ENCODE data around the gene FOXP1. TPM values are rescaled to one million over a fixed set of nuclear protein-coding genes. Genes with fewer than 3 reads are reported as not detected.

Gene FOXP1
- total and polyA plus RNA-seq, 2 donors (not counting 1 experiment from before 2014, with no cell fraction given) = 70.3 to 101 TPM

DNA sequence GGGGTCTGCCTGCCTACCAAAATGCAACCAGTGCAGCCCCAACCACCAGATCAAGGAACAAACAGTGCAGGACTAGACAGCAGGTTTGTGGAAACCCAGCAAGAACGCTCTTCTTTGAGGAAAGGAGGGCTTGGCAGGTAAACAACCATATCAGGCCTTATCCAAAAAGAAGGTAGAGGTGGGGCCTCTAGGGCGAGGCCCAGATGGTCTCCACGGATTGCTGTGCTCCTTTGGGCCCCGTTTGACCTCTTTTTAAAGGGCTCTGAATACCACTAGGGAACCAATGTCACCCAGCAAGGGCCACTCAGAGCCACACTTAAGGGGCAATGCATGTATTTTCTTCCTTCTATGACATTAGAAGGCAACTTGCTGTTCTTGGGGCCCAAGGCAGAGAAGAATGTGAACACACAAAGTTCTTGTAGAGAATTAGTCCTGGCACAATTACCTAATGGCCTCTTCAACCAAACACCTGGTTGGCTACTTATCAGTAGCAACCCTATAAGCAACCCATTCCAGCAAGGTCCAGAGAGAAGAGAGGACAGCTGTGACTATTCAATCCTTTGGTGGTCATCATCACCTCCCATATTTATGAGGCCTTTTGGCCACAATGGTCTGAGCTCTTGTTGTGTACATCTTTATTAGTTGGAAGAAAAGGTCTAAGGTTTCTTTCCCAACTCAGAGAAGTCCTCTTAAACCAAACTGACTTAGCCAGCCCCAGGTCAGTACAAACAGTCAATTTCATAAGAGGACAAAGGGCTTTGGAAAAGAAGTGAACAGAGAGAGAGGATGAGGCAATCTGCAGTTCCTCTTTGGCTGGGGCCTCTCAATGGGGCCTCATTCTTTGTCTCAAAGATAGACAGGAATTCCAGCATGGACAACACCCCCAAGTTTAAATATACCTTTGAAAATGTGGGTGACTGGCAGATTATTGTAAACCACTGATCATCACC, 36.0 kb downstream of the FOXP1 start:
- no peaks in the 10 kb centered on the region for H3K9me3 ChIP-seq (ENCODE audit: control insufficient read depth, insufficient read depth, low read depth, low read length)
- H3K79me2 ChIP-seq (ENCODE audit: control insufficient read depth, insufficient read depth, low read length) = no peaks in the 10 kb centered on the region
- no peaks in the 10 kb centered on the region for H3K27me3 ChIP-seq (ENCODE audit: control insufficient read depth, insufficient read depth, low read length)

DNA sequence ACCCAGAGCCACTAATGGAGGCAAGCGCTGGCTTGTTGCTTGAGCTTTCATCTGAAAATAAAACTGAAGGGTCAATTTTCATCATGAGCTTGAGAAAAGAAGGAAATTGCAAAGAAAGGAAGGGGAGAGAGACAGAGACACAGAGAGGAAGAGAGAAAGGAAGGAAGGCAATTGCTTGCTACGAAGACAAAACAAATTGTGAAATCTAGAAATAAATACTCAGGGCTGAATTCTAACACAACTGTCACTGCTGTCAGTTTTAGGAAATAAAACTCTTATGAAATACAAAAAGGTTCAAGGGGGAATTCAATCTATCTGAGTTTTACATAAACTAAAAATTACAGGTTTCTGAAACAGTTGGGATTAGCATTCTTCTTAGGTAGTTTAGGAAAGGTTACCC, 36.7 kb downstream of the FOXP1 start:
- Histone ChIP-seq H2AFZ (ENCODE audit: low read length) (no peak overlapping the region), H3K27me3 (ENCODE audit: control insufficient read depth, insufficient read depth, low read length) (no peaks in the 10 kb centered on the region), H3K4me2 (ENCODE audit: extremely low read depth, insufficient read depth, low read length) (no peak overlapping the region), H4K20me1 (ENCODE audit: control insufficient read depth, extremely low read depth, insufficient read depth, low read length) (no peaks in the 10 kb centered on the region), H3K4me3 (replicated peaks in 1 of 4; ENCODE audit: control extremely low read depth in 1 of 4, insufficient read depth in 1 of 4, low read depth in 3 of 4, low read length in 4 of 4) (no peak overlapping the region), H3K4me1 (ENCODE audit: control insufficient read depth, extremely low read depth, insufficient read depth, low read length) (peaks cover 10% of the 10 kb centered on the region), H3K79me2 (ENCODE audit: control insufficient read depth, insufficient read depth, low read length) (no peaks in the 10 kb centered on the region), H3K9ac (ENCODE audit: insufficient read depth, low read length) (no peak overlapping the region), H3K27ac (ENCODE audit: insufficient read depth, low read length) (no peak overlapping the region), H3K9me3 (ENCODE audit: control insufficient read depth, insufficient read depth, low read depth, low read length) (no peaks in the 10 kb centered on the region), H3K36me3 (ENCODE audit: control insufficient read depth, insufficient read depth, low read length) (no peaks in the 10 kb centered on the region)
- no peak for TF ChIP-seq EZH2 (IDR thresholded peaks at IDR 0.05; ENCODE audit: low read length, missing control alignments)
- TF ChIP-seq, protein P1, sequence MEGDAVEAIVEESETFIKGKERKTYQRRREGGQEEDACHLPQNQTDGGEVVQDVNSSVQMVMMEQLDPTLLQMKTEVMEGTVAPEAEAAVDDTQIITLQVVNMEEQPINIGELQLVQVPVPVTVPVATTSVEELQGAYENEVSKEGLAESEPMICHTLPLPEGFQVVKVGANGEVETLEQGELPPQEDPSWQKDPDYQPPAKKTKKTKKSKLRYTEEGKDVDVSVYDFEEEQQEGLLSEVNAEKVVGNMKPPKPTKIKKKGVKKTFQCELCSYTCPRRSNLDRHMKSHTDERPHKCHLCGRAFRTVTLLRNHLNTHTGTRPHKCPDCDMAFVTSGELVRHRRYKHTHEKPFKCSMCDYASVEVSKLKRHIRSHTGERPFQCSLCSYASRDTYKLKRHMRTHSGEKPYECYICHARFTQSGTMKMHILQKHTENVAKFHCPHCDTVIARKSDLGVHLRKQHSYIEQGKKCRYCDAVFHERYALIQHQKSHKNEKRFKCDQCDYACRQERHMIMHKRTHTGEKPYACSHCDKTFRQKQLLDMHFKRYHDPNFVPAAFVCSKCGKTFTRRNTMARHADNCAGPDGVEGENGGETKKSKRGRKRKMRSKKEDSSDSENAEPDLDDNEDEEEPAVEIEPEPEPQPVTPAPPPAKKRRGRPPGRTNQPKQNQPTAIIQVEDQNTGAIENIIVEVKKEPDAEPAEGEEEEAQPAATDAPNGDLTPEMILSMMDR (conservative IDR thresholded peaks at IDR 0.05 in 1 of 2, IDR thresholded peaks at IDR 0.05 in 1 of 2; ENCODE audit: low read depth in 1 of 2, low read length in 2 of 2) = no peak
- no peak for DNase-seq (ENCODE audit: low read depth in 2 of 2)

More for the DNA sequence above, 36.0 kb downstream of the FOXP1 start:
- no peak overlapping the region for H3K27ac ChIP-seq (ENCODE audit: insufficient read depth, low read length)
- H3K4me1 ChIP-seq (ENCODE audit: control insufficient read depth, extremely low read depth, insufficient read depth, low read length) = peaks cover 6% of the 10 kb centered on the region
- no peaks in the 10 kb centered on the region for H3K36me3 ChIP-seq (ENCODE audit: control insufficient read depth, insufficient read depth, low read length)
- TF ChIP-seq EZH2 (IDR thresholded peaks at IDR 0.05; ENCODE audit: low read length, missing control alignments) = no peak
- TF ChIP-seq, protein P1 (conservative IDR thresholded peaks at IDR 0.05 in 1 of 2, IDR thresholded peaks at IDR 0.05 in 1 of 2; ENCODE audit: low read depth in 1 of 2, low read length in 2 of 2) = no peak
- no peak overlapping the region for H2AFZ ChIP-seq (ENCODE audit: low read length)
- H4K20me1 ChIP-seq (ENCODE audit: control insufficient read depth, extremely low read depth, insufficient read depth, low read length) = no peaks in the 10 kb centered on the region
- no peak overlapping the region for H3K4me3 ChIP-seq (replicated peaks in 1 of 4; ENCODE audit: control extremely low read depth in 1 of 4, insufficient read depth in 1 of 4, low read depth in 3 of 4, low read length in 4 of 4)
- peak in 1 of 2 donors; percentile 46 for DNase-seq (ENCODE audit: low read depth in 2 of 2)
- no peak overlapping the region for H3K9ac ChIP-seq (ENCODE audit: insufficient read depth, low read length)
- no peak overlapping the region for H3K4me2 ChIP-seq (ENCODE audit: extremely low read depth, insufficient read depth, low read length)

DNA sequence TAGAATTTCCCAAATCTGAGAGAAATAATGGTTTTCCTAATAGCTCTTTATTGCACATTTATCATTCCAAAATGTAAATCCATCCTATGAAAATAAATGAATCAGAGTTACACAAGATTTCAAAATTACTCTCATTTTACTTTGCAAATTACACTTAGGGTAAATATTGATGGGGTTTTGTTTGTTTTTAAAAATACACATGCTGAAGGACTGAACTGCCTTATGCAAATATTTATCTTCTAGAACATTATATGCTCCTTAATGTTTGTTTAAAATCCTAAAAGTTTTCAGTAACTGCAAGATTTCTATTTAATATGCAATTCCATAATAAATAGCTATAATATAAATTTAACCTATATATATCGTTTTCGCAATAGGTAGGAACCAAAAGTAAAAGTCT, 38.2 kb downstream of the FOXP1 start:
- Histone ChIP-seq H3K4me3 (replicated peaks in 1 of 4; ENCODE audit: control extremely low read depth in 1 of 4, insufficient read depth in 1 of 4, low read depth in 3 of 4, low read length in 4 of 4) (no peak overlapping the region), H3K79me2 (ENCODE audit: control insufficient read depth, insufficient read depth, low read length) (no peaks in the 10 kb centered on the region), H2AFZ (ENCODE audit: low read length) (no peak overlapping the region), H3K27ac (ENCODE audit: insufficient read depth, low read length) (no peak overlapping the region), H3K27me3 (ENCODE audit: control insufficient read depth, insufficient read depth, low read length) (no peaks in the 10 kb centered on the region), H3K4me1 (ENCODE audit: control insufficient read depth, extremely low read depth, insufficient read depth, low read length) (peaks cover 11% of the 10 kb centered on the region), H3K9me3 (ENCODE audit: control insufficient read depth, insufficient read depth, low read depth, low read length) (no peaks in the 10 kb centered on the region), H3K4me2 (ENCODE audit: extremely low read depth, insufficient read depth, low read length) (no peak overlapping the region), H3K9ac (ENCODE audit: insufficient read depth, low read length) (no peak overlapping the region), H3K36me3 (ENCODE audit: control insufficient read depth, insufficient read depth, low read length) (no peaks in the 10 kb centered on the region), H4K20me1 (ENCODE audit: control insufficient read depth, extremely low read depth, insufficient read depth, low read length) (no peaks in the 10 kb centered on the region)
- peak in 1 of 2 donors; percentile 40 for DNase-seq (ENCODE audit: low read depth in 2 of 2)
- no peak for TF ChIP-seq EZH2 (IDR thresholded peaks at IDR 0.05; ENCODE audit: low read length, missing control alignments)
- TF ChIP-seq, protein P1 (conservative IDR thresholded peaks at IDR 0.05 in 1 of 2, IDR thresholded peaks at IDR 0.05 in 1 of 2; ENCODE audit: low read depth in 1 of 2, low read length in 2 of 2) = no peak

Data from fibroblast of lung (primary cell).